ENCODE data around the gene APBB2.
"Not testable (repeated sequence)": the region's sequence is repeated elsewhere in the genome, so short reads cannot be mapped to it uniquely, and the experiment has no call there.

APBB2 gene

GRCh38 chr4:40909363-40909876 lies 304.9 kb downstream of the APBB2 start:
- H3K4me3 ChIP-seq (ENCODE audit: low read depth in 1 of 2, low read length in 1 of 2): no peak overlapping the region
- H3K9me3 ChIP-seq: no peaks in the 10 kb centered on the region
- TF ChIP-seq CTCF (IDR thresholded peaks at IDR 0.05): no peak
- H3K27ac ChIP-seq: no peak overlapping the region
- H3K36me3 ChIP-seq: no peaks in the 10 kb centered on the region
- no peaks in the 10 kb centered on the region for H3K4me1 ChIP-seq (ENCODE audit: control insufficient read depth in 1 of 2, insufficient read depth in 1 of 2, low read depth in 1 of 2, low read length in 1 of 2)
- H3K27me3 ChIP-seq: no peaks in the 10 kb centered on the region

GRCh38 chr4:40908702-40909362 lies 305.5 kb downstream of the APBB2 start:
- peak; percentile 85 for TF ChIP-seq CTCF (IDR thresholded peaks at IDR 0.05)

GRCh38 chr4:40908297-40908696 lies 306.0 kb downstream of the APBB2 start:
- Histone ChIP-seq H3K9me3 (no peaks in the 10 kb centered on the region), H3K4me1 (ENCODE audit: control insufficient read depth in 1 of 2, insufficient read depth in 1 of 2, low read depth in 1 of 2, low read length in 1 of 2) (no peaks in the 10 kb centered on the region), H3K27me3 (no peaks in the 10 kb centered on the region), H3K36me3 (no peaks in the 10 kb centered on the region), H3K4me3 (ENCODE audit: low read depth in 1 of 2, low read length in 1 of 2) (no peak overlapping the region), H3K27ac (no peak overlapping the region)
- no peak for TF ChIP-seq CTCF (IDR thresholded peaks at IDR 0.05)

More at GRCh38 chr4:40908702-40909362, 305.5 kb downstream of the APBB2 start:
- no peak overlapping the region for H3K4me3 ChIP-seq (ENCODE audit: low read depth in 1 of 2, low read length in 1 of 2)
- H3K36me3 ChIP-seq: no peaks in the 10 kb centered on the region
- no peaks in the 10 kb centered on the region for H3K4me1 ChIP-seq (ENCODE audit: control insufficient read depth in 1 of 2, insufficient read depth in 1 of 2, low read depth in 1 of 2, low read length in 1 of 2)
- no peaks in the 10 kb centered on the region for H3K27me3 ChIP-seq
- H3K9me3 ChIP-seq: no peaks in the 10 kb centered on the region
- no peak overlapping the region for H3K27ac ChIP-seq

GRCh38 chr4:40905414-40905813 lies 308.9 kb downstream of the APBB2 start:
- H3K4me3 ChIP-seq (ENCODE audit: low read depth in 1 of 2, low read length in 1 of 2): no peak overlapping the region
- no peak for TF ChIP-seq CTCF (IDR thresholded peaks at IDR 0.05)
- H3K27ac ChIP-seq: no peak overlapping the region
- no peaks in the 10 kb centered on the region for H3K36me3 ChIP-seq
- H3K9me3 ChIP-seq: no peaks in the 10 kb centered on the region
- no peaks in the 10 kb centered on the region for H3K4me1 ChIP-seq (ENCODE audit: control insufficient read depth in 1 of 2, insufficient read depth in 1 of 2, low read depth in 1 of 2, low read length in 1 of 2)
- H3K27me3 ChIP-seq: no peaks in the 10 kb centered on the region

- not testable (repeated sequence) for H3K4me1 ChIP-seq (ENCODE audit: control insufficient read depth in 1 of 2, insufficient read depth in 1 of 2, low read depth in 1 of 2, low read length in 1 of 2); H3K36me3 ChIP-seq; H3K9me3 ChIP-seq; H3K27me3 ChIP-seq; H3K27ac ChIP-seq; H3K4me3 ChIP-seq (ENCODE audit: low read depth in 1 of 2, low read length in 1 of 2)
Observed at GRCh38 chr4:40900531-40900930, 313.8 kb downstream of the APBB2 start.

- peak; percentile 78 for TF ChIP-seq CTCF (IDR thresholded peaks at IDR 0.05)
- no peak overlapping the region for H3K27ac ChIP-seq
- no peak overlapping the region for H3K4me3 ChIP-seq (ENCODE audit: low read depth in 1 of 2, low read length in 1 of 2)
- H3K9me3 ChIP-seq: no peaks in the 10 kb centered on the region
- no peaks in the 10 kb centered on the region for H3K27me3 ChIP-seq
- peaks cover 0 to 5% of the 10 kb centered on the region in 2 experiments for H3K4me1 ChIP-seq (ENCODE audit: control insufficient read depth in 1 of 2, insufficient read depth in 1 of 2, low read depth in 1 of 2, low read length in 1 of 2)
- H3K36me3 ChIP-seq: no peaks in the 10 kb centered on the region
Observed at GRCh38 chr4:40897557-40898203, 316.7 kb downstream of the APBB2 start.

Measured in neutrophil (primary cell).